Measurements from ENCODE around the gene ZNF397.

ZNF397 gene

DNA sequence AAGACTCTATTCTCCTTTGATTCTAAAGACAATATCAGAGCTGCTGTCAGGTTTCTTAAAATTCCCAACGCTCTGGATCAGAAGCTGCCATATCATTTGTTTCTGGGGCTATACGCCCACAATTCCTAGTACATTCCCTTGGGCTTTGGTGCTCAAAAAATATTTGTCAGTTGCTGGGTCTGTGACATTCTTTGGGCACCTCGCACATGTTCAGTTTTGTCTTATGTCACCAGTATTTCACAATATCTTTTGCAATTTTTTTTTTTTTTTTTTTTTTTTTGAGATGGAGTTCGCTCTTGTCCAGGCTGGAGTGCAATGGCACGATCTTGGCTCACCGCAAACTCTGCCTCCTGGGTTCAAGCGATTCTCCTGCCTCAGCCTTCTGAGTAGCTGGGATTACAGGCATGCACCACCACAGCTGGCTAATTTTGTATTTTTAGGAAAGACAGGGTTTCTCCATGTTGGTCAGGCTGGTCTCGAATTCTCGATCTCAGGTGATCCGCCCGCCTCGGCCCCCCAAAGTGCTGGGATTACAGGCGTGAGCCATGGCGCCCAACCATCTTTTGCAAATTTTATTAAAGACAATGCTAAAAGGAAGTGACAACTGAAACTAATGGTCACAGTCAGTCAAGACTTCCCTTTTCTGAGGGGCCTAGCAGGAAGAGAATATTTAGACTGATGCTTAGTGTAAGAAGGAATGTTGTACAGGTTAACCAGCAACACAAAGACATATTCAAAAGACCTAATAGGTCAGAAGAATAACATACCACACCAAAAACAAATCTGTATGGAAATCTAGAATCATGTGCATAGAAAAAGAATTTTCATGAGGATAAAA, 6.8 kb downstream of the ZNF397 start:
- no peak overlapping the region for H3K4me3 ChIP-seq (ENCODE audit: low read length)
- no peak for DNase-seq (ENCODE audit: low read depth)
- TF ChIP-seq, protein P1, sequence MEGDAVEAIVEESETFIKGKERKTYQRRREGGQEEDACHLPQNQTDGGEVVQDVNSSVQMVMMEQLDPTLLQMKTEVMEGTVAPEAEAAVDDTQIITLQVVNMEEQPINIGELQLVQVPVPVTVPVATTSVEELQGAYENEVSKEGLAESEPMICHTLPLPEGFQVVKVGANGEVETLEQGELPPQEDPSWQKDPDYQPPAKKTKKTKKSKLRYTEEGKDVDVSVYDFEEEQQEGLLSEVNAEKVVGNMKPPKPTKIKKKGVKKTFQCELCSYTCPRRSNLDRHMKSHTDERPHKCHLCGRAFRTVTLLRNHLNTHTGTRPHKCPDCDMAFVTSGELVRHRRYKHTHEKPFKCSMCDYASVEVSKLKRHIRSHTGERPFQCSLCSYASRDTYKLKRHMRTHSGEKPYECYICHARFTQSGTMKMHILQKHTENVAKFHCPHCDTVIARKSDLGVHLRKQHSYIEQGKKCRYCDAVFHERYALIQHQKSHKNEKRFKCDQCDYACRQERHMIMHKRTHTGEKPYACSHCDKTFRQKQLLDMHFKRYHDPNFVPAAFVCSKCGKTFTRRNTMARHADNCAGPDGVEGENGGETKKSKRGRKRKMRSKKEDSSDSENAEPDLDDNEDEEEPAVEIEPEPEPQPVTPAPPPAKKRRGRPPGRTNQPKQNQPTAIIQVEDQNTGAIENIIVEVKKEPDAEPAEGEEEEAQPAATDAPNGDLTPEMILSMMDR (conservative IDR thresholded peaks at IDR 0.05; ENCODE audit: low read depth, low read length) = no peak

DNA sequence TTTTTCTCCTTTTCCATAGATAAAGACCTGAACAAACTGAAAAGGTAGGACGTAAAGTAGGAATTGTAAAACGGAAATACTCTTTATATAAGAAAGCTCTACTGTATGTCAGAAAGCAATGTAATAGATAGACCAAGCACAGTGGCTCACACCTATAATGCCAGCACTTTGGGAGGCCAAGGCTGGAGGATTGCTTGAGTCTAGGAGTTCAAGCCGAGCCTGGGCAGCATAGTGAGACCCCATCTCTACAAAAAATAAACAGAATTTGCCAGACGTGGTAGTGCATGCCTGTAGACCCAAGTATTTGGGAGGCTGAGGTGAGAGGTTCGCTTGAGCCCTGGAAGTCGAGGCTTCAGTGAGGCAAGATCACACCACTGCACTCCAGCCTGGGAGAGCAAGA, 7.6 kb downstream of the ZNF397 start:
- H3K4me3 ChIP-seq (ENCODE audit: low read length) = no peak overlapping the region
- DNase-seq (ENCODE audit: low read depth) = no peak
- TF ChIP-seq, protein P1 (conservative IDR thresholded peaks at IDR 0.05; ENCODE audit: low read depth, low read length) = no peak

GRCh38 chr18:35252466-35252865, 11.6 kb downstream of the ZNF397 start:
- TF ChIP-seq, protein P1 (conservative IDR thresholded peaks at IDR 0.05; ENCODE audit: low read depth, low read length) = no peak
- H3K4me3 ChIP-seq (ENCODE audit: low read length) = no peak overlapping the region
- DNase-seq (ENCODE audit: low read depth) = no peak

GRCh38 chr18:35253655-35254287, 12.9 kb downstream of the ZNF397 start:
- TF ChIP-seq, protein P1 (conservative IDR thresholded peaks at IDR 0.05; ENCODE audit: low read depth, low read length) = no peak
- no peak for DNase-seq (ENCODE audit: low read depth)
- no peak overlapping the region for H3K4me3 ChIP-seq (ENCODE audit: low read length)

DNA sequence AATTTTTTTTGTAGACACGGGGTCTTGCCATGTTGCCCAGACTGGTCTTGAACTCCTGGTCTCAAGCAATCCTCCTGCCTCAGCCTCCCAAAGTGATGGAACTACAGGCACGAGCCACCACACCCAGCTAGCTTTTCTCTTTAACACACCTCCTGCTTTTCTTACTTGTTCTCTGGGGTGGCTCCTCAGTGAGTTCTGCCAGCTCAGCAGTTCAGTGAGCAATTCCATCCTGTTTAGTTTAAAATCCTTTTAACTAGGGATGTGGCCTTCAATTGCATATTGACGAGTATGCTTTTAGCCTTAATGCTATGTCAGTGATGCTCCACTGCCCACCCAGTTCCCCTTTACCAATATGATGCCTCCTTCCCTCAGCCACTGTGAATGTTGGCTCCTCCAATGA, 16.1 kb downstream of the ZNF397 start:
- DNase-seq (ENCODE audit: low read depth) = no peak
- TF ChIP-seq, protein P1 (conservative IDR thresholded peaks at IDR 0.05; ENCODE audit: low read depth, low read length) = no peak
- no peak overlapping the region for H3K4me3 ChIP-seq (ENCODE audit: low read length)

- DNase-seq (ENCODE audit: low read depth) = no peak
- H3K4me3 ChIP-seq (ENCODE audit: low read length) = no peak overlapping the region
- TF ChIP-seq, protein P1 (conservative IDR thresholded peaks at IDR 0.05; ENCODE audit: low read depth, low read length) = no peak
Observed at GRCh38 chr18:35264409-35264808, 23.6 kb downstream of the ZNF397 start.
